NCI-H2081 treated with DMSO at 0.1 percent for 48 hours (cell line): ENCODE results near the gene IL12B.
"Not testable (repeated sequence)": the region's sequence is repeated elsewhere in the genome, so short reads cannot be mapped to it uniquely, and the experiment has no call there.

Source experiments
- DNase-seq: peaks from one replicate; lab custom pipeline; 2025; lab: John Stamatoyannopoulos, UW

The IL12B gene

GRCh38 chr5:159332800-159333544 is 2.7 kb upstream of the IL12B start:
- no peak for DNase-seq

- no peak for DNase-seq
These were observed 1.0 kb upstream of the IL12B start for GRCh38 chr5:159331093-159331973.

GRCh38 chr5:159324986-159325385 is 5.3 kb downstream of the IL12B start:
- no peak for DNase-seq

GRCh38 chr5:159324102-159324755 is 6.1 kb downstream of the IL12B start:
- no peak for DNase-seq

GRCh38 chr5:159322180-159322579 is 8.1 kb downstream of the IL12B start:
- no peak for DNase-seq

- no peak for DNase-seq
These were observed 10.5 kb downstream of the IL12B start for GRCh38 chr5:159319832-159320231.

- DNase-seq, result no peak
These were observed 10.9 kb downstream of the IL12B start for GRCh38 chr5:159319363-159319762.

- DNase-seq, result no peak
These were observed 11.8 kb downstream of the IL12B start for GRCh38 chr5:159318448-159318847.

GRCh38 chr5:159317849-159318248 is 12.4 kb downstream of the IL12B start:
- DNase-seq, result no peak

- DNase-seq, result no peak
These were observed 13.5 kb downstream of the IL12B start for GRCh38 chr5:159316519-159317383.

- DNase-seq, result no peak
These were observed 17.1 kb downstream of the IL12B start for GRCh38 chr5:159313197-159313596.

- DNase-seq, result no peak
These were observed 19.2 kb downstream of the IL12B start for GRCh38 chr5:159311063-159311462.

- no peak for DNase-seq
These were observed 19.8 kb downstream of the IL12B start for GRCh38 chr5:159310511-159310910.

GRCh38 chr5:159309689-159310433 is 20.4 kb downstream of the IL12B start:
- no peak for DNase-seq

- no peak for DNase-seq
These were observed 25.2 kb downstream of the IL12B start for GRCh38 chr5:159304961-159305595.

- no peak for DNase-seq
These were observed 27.0 kb downstream of the IL12B start for GRCh38 chr5:159303286-159303685.

- not testable (repeated sequence) for DNase-seq
These were observed 28.1 kb downstream of the IL12B start for GRCh38 chr5:159301929-159302860.

- DNase-seq, result no peak
These were observed 28.8 kb downstream of the IL12B start for GRCh38 chr5:159301466-159301865.

GRCh38 chr5:159297300-159297699 is 33.0 kb downstream of the IL12B start:
- not testable (repeated sequence) for DNase-seq
